Mucosa of descending colon (tissue), 3 donors: ENCODE results near the gene FLVCR1. TPM values are rescaled to one million over a fixed set of nuclear protein-coding genes. Genes with fewer than 3 reads are reported as not detected.

ENCODE experiments used
- ATAC-seq: fragments of 200-7000 bp; cut with Tn5 transposase; one replicate; pipeline ENCODE4 v1.9.1; 2020; ENCODE audit warnings: mild to moderate bottlenecking, moderate library complexity
- DNase-seq, 3 donors: peaks; one replicate each; pipeline ENCODE4 v3.0.0-alpha.2; 2020
- H3K36me3 ChIP-seq: fragments of 200-600 bp; one replicate; pipeline ENCODE4 v1.8.0; 2021; ENCODE audit warnings: low read depth, mild to moderate bottlenecking
- H3K4me1 ChIP-seq: fragments of 200-600 bp; one replicate; pipeline ENCODE4 v1.8.0; 2021; ENCODE audit warnings: low read depth, mild to moderate bottlenecking
- H3K4me3 ChIP-seq: fragments of 200-600 bp; one replicate; pipeline ENCODE4 v1.8.0; 2021; ENCODE audit warnings: mild to moderate bottlenecking
- H3K9me3 ChIP-seq: fragments of 200-600 bp; one replicate; pipeline ENCODE4 v1.8.0; 2021; ENCODE audit warnings: mild to moderate bottlenecking
- CTCF ChIP-seq: fragments of 200-600 bp; IDR thresholded peaks from one replicate; pipeline ENCODE4 v1.8.0; 2022; ENCODE audit warnings: antibody characterized with exemption, mild to moderate bottlenecking
- intact Hi-C, 2 donors: fragments of 100-400 bp; cut with DNase I in 1 of 2; cut with micrococcal nuclease in 1 of 2; formaldehyde crosslinking; loops; one replicate each; pipeline versions ENCODE4 v1.11.0 to v1.11.1; 2022; cut with DNase I, micrococcal nuclease
- long read RNA-seq, 2 donors: library from polyadenylated mRNA; unstranded; transcript quantifications; one replicate each; pipeline ENCODE4 v2.0.0, GENCODE V29; 2019 to 2021
- total RNA-seq, 3 donors: library from RNA; stranded (reverse); fragmentation: NEBNext Ultra II Directional in 2 of 3; extraction: Animal tissue kit (Norgen Biotek cat#: 25700) in 2 of 3; gene quantifications; one replicate each; pipeline versions ENCODE4 v1.2.1 to v1.2.4, GENCODE V29; 2021 to 2023
- donor health status: DM: no; HTN: no; CAD: no; lungs with moderate emphysema.
- donor health status: DM: no; HTN: no; CAD: no.
- donor health status: DM: no; HTN: yes; CAD: no.

FLVCR1 gene
- 10 to 100 TPM in 2 of 3 donors, 1 to 10 TPM in 1; 9.7 to 12.1 (median 10.1) TPM for total RNA-seq
- long read RNA-seq, donor 1, full-length matches to known transcripts: 10 of 15 reads
- long read RNA-seq, donor 1, partial matches to known transcripts: 0 of 15 reads
- long read RNA-seq, donor 1, other reads (novel, unspliced or antisense): 5 of 15 reads
- long read RNA-seq, donor 2, partial matches to known transcripts: 0 of 1 reads
- long read RNA-seq, donor 2, other reads (novel, unspliced or antisense): 1 of 1 reads

GRCh38 chr1:212857992-212858460 is at the start of gene FLVCR1:
TSS of gene FLVCR1 (plus strand) at chr1:212858275. CDS start at chr1:212858453, 178 bp downstream.
- Histone ChIP-seq H3K4me1 (peaks cover 18% of the 10 kb centered on the region), H3K9me3 (no peaks in the 10 kb centered on the region), H3K4me3 (peak within 1 kb of the TSS; percentile 81), H3K36me3 (no peaks in the 10 kb centered on the region)
- intact Hi-C loops: no loop called here
- DNase-seq: peak; percentile 97 to 99 (median 98)
- ATAC-seq: peak; percentile 98
- TF ChIP-seq CTCF: no peak

GRCh38 chr1:212814537-212815334 is 43.3 kb upstream of the FLVCR1 start:
- intact Hi-C loops: loop anchor here in 1 of 2 donors (10.0 kb wide), 1 partner anchor 180 kb away; no protein-coding TSS in a partner anchor
- DNase-seq (peak in 1 of 3 donors; percentile 85), ATAC-seq (peak; percentile 36)
- Histone ChIP-seq H3K9me3 (no peaks in the 10 kb centered on the region), H3K4me1 (peaks cover 3% of the 10 kb centered on the region), H3K4me3 (no peak overlapping the region), H3K36me3 (no peaks in the 10 kb centered on the region)
- no peak for TF ChIP-seq CTCF

GRCh38 chr1:212816567-212817278 is 41.4 kb upstream of the FLVCR1 start:
- no peak for TF ChIP-seq CTCF
- peak; percentile 40 for ATAC-seq
- peaks cover 3% of the 10 kb centered on the region for H3K4me1 ChIP-seq
- no peak overlapping the region for H3K4me3 ChIP-seq
- DNase-seq: no peak
- no peaks in the 10 kb centered on the region for H3K36me3 ChIP-seq
- H3K9me3 ChIP-seq: no peaks in the 10 kb centered on the region
- intact Hi-C loops: loop anchor here in 1 of 2 donors (10.0 kb wide), 1 partner anchor 178 kb away; no protein-coding TSS in a partner anchor

GRCh38 chr1:212819726-212820125 is 38.3 kb upstream of the FLVCR1 start:
- intact Hi-C loops: loop anchor here in 1 of 2 donors (10.0 kb wide), 1 partner anchor 175 kb away; no protein-coding TSS in a partner anchor
- no peak overlapping the region for H3K4me3 ChIP-seq
- ATAC-seq (peak; percentile 24), DNase-seq (no peak)
- TF ChIP-seq CTCF: no peak
- H3K4me1 ChIP-seq: peaks cover 3% of the 10 kb centered on the region
- no peaks in the 10 kb centered on the region for H3K36me3 ChIP-seq
- H3K9me3 ChIP-seq: peaks cover 2% of the 10 kb centered on the region

GRCh38 chr1:212820969-212821368 is 37.1 kb upstream of the FLVCR1 start:
- Histone ChIP-seq H3K4me3 (no peak overlapping the region), H3K36me3 (no peaks in the 10 kb centered on the region), H3K9me3 (peaks cover 15% of the 10 kb centered on the region), H3K4me1 (peaks cover 3% of the 10 kb centered on the region)
- no peak for DNase-seq
- no peak for ATAC-seq
- no peak for TF ChIP-seq CTCF
- intact Hi-C loops: no loop called here
